Effector CD8-positive, alpha-beta T cell (primary cell): ENCODE data around the gene E2F1.

Experiments used
- DNase-seq: peaks from one replicate; lab custom pipeline; 2025; lab: John Stamatoyannopoulos, UW
- total RNA-seq, 4 experiments: gene quantifications; one replicate each; lab custom pipeline; 2026; lab: John Stamatoyannopoulos, UW

The E2F1 gene, protein sequence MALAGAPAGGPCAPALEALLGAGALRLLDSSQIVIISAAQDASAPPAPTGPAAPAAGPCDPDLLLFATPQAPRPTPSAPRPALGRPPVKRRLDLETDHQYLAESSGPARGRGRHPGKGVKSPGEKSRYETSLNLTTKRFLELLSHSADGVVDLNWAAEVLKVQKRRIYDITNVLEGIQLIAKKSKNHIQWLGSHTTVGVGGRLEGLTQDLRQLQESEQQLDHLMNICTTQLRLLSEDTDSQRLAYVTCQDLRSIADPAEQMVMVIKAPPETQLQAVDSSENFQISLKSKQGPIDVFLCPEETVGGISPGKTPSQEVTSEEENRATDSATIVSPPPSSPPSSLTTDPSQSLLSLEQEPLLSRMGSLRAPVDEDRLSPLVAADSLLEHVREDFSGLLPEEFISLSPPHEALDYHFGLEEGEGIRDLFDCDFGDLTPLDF
- total RNA-seq: 5.8 to 20.4 (median 9.1) reads per million in 4 experiments

DNA sequence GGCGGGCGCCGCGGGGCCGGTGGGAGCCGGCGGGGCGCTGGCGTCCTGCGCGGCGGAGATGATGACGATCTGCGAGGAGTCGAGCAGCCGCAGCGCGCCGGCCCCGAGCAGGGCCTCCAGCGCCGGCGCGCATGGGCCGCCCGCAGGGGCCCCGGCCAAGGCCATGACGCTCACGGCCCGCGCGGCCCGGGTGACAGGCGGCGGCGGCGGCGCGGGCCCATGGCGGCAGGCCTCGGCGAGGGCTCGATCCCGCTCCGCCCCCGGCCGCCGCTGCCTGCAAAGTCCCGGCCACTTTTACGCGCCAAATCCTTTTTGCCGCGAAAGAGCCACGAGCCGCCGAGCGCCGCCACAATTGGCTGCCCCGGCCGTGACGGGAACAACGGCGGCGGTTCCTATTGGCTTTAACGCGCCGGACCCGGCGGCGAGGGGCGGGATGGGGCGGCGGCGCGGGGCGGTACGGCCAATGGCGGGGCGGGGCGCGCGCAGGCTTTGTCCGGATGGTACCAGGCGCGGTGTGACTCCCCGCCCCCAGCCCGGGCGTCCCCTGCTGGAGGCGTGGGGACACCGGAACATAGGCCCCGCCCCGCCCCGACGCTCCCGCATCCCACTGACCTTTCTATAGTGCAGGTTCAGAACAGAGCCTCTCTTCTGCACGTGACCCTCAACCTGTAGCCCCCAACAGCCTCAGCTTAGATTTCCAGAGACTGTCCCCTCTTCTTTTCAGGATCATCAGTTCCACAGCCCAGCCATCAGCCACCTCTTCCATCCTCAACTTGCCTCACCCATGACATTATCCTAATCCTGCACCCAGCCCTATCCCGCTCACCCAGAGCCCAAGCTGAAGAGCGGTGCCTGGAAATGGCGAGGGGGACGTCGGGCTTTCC, at the start of gene E2F1:
TSS of gene E2F1 (minus strand) at position 286 of the 884 bp plus-strand sequence. CDS start at position 165, 121 bp downstream.
- DNase-seq: peak; percentile 91

DNA sequence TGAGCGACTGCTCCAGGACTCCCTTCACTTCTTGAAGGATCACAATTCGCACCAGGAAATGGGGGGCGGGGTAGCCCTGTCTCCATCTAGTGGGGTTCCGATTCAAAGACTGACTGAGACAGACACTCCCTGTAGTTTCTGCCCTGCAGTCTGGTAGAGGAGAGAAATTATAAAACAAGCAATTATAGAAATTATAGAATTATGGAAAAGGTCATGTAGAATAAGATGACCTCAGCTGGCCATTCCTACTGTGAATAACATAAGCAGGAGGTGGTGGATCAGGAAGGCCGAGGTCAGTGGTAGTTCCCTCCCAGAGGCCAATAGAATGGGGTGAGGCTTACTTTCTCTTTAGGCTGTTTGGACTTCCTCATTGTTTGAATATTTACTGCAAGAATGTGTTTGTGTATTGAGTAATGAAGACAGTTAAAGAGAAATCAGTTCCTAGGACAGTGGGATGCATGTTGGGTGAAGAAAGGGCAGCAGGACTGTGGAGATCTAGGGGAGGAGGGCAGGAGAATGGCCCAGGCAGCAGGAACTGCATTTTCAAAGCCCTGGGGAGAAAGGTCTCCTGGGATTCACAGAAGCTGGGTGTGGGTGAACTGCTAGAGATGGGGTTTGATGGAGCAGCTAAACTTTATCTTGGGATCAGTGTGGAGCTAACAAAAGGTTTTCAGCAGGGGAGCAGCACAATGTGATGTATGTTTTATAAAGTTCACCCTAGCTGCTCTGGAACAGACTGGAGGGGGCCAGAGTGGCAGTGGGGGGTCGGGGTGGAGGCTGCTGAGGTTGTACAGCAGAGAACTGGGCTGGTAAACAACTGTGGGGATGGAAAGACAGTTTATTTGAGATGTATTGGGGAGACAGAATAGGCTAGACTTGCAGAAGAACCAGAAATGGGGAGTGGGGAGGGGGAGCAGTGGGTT, 47.7 kb upstream of the E2F1 start:
- no peak for DNase-seq

DNA sequence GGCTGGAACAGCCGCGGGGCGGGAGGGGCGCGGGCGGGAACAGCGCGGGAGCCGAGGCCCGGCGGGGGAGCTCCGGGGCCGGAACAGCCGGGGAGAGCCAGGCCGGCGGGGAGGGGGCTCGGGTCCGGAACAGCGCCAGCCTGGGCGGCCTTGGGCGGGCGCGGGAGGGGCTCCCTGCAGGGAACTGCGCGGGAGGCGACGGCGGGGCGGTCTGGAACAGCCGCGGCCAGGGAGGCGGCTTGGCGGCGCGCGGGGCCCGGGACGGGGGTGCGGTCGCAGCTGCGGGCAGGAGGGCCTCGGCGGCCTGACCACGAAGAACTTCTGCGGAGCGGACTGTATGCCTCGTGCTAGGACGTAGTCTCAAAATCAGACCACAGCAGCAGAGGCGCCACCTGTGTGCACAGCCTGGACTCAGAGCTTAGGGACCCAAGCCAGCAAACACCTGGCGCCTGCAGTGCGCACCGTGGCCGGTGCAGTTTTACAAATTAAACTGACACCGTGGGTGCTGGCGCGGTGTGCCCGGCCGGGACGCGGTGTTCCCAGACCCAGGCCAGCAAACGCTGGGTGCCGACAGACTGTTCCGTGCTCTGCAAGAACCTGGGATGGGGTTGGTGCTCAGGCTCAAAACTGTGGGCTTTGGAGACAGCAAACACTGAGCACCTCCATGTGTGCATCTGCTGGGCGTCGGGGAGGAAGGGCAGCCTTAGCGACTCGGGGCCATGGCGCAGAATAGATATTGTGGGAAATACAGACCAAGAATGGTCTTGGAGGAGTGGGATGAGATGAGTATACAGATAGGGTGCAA, 46.2 kb upstream of the E2F1 start:
- DNase-seq: peak; percentile 83

DNA sequence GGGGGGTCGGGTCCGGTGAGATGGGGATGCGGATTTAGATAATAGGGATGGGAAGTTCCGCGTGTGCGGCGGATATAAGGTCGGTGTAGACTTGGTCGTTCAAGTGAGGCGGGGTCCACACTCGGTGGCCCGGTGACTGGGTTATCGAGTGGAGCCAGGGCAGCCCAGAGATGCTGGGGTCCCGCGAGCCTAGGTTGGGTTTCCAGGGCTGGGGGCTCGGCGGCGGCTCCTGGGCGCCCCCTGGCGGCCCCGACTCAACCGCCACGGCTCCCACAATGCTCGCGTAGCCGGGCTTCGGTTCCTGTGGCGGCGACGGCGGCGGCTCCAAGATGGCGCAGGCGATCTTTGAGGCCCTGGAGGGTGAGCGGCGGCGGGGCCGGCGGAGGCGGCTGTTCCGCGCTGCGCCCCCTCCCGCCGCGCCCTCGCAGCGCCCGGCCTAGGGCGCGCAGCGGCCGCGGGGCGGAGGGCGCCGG, 45.5 kb upstream of the E2F1 start, which contains the start of gene ZNF341:
TSS of gene ZNF341 (plus strand) at position 304 of the 473 bp plus-strand sequence. CDS start at position 330, 26 bp downstream.
- DNase-seq: peak; percentile 83

DNA sequence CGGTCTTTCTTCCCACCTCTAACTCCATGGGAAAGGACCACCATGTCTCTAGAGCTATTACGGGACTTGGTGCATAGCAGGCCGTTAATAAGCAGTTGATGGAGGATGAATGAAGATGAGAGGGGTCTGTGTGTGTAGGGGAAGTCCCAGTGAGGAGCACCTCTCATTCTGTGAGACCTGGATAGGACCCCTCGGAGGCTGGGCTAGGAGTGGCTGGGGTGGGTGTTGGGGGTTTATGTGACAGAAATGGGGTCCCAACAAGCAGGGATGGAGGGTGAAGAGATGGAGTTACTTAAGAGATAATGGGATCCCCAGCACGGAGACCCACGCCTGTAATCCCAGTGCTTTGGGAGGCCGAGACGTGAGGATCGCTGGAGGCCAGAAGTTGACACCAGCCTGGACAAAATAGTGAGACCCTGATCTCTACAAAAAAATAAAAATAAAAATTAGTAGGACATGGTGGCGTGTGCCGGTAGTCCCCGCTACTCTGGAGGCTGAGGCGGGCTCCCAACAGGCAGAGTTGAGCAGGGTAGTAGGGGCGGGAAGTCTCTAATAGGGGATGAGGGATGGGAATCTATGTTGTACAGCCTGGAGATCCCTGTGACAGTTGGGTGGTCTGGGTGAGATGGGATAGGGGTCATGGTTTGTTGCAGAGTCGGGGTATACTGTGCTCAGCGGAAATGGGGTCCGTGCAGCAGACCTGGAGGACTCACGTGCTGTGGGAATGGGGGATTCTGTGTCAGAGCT, 44.9 kb upstream of the E2F1 start:
- no peak for DNase-seq

DNA sequence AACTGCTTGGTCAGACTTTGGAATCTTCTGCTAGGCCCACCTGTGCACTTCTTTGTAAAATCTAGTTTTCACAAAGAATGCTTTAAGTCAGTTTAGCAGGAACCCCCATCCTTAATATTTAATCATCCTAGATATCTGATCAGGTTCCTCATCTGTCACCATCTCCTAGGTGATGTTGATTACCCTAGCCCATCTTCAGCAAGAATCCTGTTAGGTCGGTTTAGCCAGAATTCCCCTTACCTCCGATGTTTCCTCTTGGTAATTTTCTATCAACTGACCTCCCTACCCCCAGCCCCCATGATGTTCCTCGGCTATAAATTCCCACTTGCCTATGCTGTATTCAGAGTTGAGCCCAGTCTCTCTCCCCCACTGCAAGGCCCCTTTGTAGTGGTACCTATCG, 42.9 kb upstream of the E2F1 start:
- no peak for DNase-seq

DNA sequence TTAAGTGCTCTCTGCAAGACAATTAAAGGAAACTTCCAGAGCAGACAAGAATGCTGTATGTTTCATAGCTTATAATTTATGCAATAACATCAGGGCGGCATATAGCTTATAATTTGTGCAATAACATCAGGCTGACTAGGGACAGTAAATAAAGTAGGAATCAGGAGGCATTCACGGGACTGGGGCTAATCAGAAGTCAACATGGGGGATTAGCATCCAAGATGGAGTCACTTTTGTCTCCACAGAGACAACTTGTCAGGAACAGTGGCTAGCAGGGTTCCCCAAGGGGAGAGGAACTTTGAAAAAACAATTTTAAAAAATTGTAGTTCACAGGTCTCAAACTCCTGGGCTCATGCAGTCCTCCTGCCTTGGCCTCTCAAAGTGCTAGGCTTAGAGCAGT, 42.3 kb upstream of the E2F1 start:
- no peak for DNase-seq

DNA sequence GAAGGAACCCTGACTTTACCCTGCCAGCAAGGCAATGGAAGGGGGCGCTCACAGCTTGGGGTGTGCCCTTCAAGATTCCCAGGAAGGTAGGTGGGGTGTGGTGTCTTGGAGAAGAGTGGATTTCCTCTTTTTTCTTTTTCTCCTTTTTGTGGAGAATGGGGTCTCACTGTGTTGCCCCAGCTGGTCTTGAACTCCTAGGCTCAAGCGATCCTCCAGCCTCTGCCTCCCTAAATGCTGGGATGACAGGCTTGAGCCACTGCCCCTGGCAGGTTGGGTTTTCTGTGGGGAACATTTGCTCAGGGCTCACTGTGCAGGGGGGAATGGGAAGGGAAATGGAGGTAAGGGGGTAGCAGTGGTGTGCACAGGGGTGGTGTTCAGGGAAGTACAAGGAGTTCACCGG, 41.6 kb upstream of the E2F1 start:
- DNase-seq: no peak

DNA sequence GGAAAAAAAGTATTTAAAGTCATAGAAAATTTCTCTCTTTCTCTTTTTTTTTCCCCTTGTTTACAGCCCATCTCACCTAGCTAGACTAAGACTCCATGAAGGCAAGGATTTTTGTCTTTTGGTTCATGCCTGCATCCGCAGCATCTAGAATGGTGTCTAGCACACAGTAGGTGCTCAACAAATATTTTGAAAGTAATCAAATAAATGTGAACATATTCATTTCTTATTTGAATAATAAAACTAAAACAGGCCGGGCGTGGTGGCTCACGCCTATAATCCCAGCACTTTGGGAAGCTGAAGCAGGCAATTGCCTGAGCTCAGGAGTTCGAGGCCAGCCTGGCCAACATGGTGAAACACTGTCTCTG, 40.9 kb upstream of the E2F1 start:
- DNase-seq: no peak

DNA sequence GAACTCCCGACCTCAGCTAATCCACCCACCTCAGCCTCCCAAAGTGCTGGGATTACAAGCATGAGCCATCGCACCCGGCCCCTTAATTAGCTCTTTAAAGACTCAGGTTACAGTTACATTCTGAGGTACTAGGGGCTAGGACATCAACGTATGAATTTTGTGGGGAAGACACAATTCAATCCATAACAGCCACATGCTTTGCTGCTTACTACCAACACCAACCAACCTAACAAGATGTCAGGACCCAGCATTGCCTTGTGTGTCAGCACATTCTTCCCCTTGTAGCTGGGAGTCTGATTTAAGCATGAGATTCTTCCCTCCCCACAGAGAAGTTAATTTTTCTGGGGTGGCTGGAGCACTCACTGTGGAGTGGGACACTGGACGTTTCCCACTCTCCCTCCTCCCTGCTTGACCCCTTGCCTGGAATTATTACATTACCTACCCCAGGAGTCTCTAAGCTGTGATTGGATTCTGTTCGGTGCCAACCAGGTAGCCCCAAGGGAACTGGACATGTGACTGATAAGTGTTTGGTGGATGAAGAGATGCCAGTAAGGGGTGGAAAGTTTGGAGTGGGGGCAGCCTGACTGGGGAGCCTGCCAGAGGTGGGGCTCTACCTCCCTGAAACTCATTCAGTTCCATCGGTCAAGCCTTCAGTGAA, 39.6 kb upstream of the E2F1 start:
- DNase-seq: no peak

DNA sequence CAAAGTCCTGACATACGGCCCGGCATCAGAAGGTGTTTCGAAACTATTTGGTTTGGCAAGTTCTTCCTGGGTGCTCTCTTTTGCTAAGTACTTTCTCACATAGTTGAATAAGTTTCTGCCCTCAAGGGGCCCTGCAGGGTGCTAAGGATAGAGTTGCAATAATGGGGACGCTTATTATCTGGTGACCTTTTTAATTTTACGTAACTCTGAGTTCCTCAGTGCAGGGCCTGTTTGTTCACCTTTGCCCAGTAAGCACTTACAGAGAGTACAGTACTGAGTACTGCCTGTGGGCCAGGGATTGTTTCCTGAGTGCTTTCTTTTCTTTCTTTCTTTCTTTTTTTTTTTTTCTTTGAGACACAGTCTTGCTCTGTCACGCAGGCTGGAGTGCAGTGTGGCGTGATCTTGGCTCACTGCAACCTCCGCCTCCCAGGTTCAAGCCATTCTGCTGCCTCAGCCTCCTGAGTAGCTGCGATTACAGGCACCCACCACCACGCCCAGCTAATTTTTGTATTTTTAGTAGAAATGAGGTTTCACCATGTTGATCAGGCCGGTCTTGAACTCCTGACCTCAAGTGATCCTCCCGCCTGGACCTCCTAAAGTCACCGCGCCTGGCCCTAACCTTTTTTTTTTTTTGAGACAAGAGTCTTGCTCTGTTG, 38.4 kb upstream of the E2F1 start:
- no peak for DNase-seq

DNA sequence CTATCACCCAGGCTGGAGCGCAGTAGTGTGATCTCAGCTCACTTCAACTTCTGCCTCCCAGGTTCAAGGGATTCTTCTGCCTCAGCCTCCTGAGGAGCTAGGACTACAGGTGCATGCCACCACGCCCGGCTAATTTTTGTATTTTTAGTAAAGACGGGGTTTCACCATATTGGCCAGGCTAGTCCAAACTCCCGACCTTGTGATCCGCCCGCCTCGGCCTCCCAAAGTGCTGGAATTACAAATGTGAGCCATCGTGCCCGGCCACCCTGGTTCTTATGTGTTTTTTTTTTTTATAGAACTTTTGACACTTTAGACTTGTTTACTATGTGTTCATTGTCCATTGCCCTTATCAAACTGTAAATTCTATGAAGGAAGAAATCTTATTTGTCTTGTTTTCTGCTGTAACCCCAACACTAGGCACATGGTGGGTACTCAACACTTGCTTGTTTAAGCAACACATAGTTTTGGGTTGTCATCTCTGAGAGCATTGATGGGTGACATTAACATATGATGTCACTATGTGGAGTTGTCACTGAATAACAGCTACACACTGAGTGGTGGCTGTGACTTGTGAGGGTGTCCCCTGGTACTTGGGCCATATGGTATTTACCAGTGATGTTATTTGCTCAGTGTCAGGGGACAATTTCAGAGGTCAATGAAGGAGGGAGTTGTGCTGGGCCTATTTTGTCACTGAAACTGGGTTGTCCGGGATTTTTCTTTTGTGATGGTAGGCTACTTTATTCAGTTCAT, 35.4 kb upstream of the E2F1 start:
- DNase-seq: no peak

DNA sequence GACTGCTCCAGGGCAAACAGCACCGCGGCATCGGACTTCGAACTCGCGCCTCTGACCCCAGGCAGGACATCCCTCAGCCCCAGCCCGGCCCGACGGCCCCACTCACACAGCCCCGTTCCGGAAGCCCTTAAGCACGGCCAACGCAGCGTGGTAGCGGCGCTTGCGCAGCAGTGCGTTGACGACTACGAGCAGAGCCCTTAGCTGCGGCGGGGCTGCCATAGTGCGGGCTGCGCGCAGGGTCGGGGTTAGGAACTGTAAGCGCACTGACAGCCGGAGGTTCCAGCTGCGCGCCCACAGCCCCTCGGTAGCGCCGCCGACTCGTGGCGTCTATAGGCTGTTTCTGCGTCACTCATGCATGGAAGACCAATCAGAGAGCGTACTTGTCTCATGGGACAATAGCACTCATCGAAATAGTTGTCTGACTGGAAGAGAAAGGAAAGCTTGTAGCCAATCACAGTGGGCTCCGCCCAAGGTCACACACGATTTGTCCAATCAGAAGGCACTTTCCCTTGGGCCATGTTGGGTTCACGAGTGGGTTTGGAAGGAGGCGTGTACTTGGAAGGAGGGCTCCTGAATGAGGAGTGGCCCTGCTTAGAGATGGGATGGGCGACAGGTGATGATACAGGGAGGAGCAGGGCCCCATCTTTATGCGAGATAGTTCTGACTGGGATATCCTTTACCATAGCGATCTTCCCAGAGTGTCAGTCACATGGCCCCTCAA, 34.0 kb upstream of the E2F1 start, which contains the start of gene PXMP4:
TSS of gene PXMP4 (minus strand) at position 322 of the 721 bp plus-strand sequence. CDS start at position 219, 103 bp downstream.
- DNase-seq: peak; percentile 84

DNA sequence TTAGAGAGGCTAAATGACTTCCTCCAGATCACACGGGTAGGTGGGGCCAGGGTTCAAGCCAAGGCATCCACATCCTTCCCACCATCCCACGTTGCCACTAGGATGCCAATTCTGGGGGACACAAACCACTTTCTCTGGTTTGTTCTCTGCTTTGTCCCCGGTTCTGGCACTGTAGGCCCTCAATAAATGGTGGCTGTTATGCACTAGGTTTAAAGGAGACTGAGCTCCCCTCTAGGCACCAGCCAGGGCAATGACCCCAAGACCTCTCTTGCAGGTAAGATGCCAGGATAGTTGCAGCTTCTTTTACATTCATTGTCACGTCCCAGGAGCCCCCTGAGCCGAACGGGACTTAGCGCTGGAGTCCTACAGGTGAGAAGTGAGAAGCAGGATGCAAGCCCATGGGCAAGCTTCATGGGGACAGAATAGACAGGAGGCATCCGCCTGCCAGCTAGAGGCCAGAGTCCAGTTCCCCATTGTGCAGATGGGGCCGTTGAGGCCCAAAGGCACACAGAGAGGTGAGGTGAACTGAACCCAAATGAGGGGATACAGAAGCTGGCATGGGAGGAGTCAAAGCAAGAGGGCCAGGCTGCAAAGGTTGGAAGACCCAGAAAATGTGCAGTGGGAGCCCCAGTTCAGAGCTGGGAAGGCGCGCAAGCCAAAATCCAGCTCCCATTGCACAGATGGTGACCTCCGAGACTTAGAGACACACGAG, 33.2 kb upstream of the E2F1 start:
- no peak for DNase-seq

DNA sequence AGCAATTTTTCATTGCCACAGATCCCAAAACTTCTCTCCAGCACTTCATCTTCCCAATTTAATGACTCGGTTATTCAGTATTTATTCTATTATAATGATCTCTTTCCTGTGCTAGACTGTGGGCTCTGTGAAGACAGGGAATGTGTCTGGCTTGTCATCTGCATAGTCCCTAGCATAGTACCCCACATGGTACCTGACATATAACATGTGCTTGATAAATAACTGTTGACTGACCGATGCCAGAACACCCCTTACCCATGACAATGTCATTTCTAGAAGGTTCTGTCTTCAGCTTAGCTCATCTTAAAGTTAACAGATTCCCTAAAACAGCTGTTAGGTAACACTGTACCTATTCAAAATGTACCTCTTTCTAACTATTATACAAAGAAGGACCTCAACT, 30.3 kb upstream of the E2F1 start:
- no peak for DNase-seq

DNA sequence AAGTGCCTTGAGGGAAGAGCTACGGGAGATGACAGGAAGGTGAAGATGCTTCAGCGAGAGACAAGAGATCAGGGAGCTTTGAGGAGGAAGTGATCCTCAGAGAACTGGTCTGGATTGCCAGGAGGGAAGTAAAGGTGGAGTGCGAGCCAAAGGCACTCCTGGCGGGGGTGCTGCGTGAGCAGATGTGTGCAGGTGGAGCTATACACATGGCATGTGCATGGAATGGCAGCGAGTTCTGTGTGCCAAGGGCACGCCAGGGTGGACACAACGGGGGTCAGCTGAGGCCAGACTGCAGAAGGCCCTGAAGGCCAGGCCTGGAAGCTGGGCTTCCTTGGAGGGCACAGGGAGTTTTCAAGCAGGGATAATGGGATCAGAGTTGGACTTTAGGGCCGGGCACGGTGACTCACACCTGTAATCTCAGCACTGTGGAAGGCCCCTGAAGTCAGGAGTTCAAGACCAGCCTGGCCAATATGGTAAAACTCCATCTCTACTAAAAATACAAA, 27.7 kb upstream of the E2F1 start:
- DNase-seq: no peak

DNA sequence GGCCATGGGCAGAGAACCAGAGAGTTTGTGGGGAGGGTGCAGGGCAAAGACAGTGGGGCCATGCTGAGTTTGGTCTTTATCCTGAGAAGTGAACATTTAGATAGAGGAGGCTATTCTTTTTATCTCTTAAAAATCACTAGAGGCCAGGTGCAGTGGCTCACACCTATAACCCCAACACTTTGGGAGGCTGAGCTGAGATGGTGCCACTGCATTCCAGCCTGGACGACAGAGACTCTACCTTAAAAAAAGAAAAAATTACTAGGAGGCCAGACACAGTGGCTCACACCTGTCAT, 25.2 kb upstream of the E2F1 start:
- DNase-seq: no peak
